ENCODE results near the gene OR1M1. TPM values are rescaled to one million over a fixed set of nuclear protein-coding genes. Genes with fewer than 3 reads are reported as not detected.

OR1M1 gene
- total RNA-seq (2022; extraction: Qiagen RNA extraction; ENCODE audit: low read depth) = not detected in 5 replicates

GRCh38 chr19:9086761-9087160 is at the start of gene OR1M1:
Gene OR1M1, plus strand, starts transcription at chr19:9087061. Its CDS starts 6,184 bp downstream, at chr19:9093245.

GRCh38 chr19:9107375-9107774 is 20.5 kb downstream of the OR1M1 start, which contains the start of gene OR7G2:
Gene OR7G2, minus strand, starts transcription at chr19:9107475. Its CDS starts 4,232 bp downstream, at chr19:9103243.

GRCh38 chr19:9115307-9115813 is 28.5 kb downstream of the OR1M1 start, which contains the start of gene OR7G1:
Gene OR7G1, minus strand, starts transcription at chr19:9115763. Its CDS starts 0 bp downstream, at chr19:9115763.

GRCh38 chr19:9126900-9127405 is 40.1 kb downstream of the OR1M1 start, which contains the start of gene OR7G3:
Gene OR7G3, minus strand, starts transcription at chr19:9126950. Its CDS starts 0 bp downstream, at chr19:9126950.

GRCh38 chr19:9140159-9140874 is 53.5 kb downstream of the OR1M1 start, which contains the start of gene ZNF317:
Gene ZNF317, plus strand, starts transcription at chr19:9140397. Its CDS starts 15,620 bp downstream, at chr19:9156017.

Other genes starting within 250 kb of the OR1M1 start
- under 0.01 to 0.09 TPM (median 0.06 TPM) in 4 of 5 replicates, not detected in the other for gene MUC16, start 76.7 kb upstream of the OR1M1 start, total RNA-seq (2022; extraction: Qiagen RNA extraction; ENCODE audit: low read depth)
- not detected in 5 replicates for gene OR7G2, start 20.4 kb downstream of the OR1M1 start, total RNA-seq (2022; extraction: Qiagen RNA extraction; ENCODE audit: low read depth)
- not detected in 5 replicates for gene OR7G1, start 28.7 kb downstream of the OR1M1 start, total RNA-seq (2022; extraction: Qiagen RNA extraction; ENCODE audit: low read depth)
- not detected in 5 replicates for gene OR7G3, start 39.9 kb downstream of the OR1M1 start, total RNA-seq (2022; extraction: Qiagen RNA extraction; ENCODE audit: low read depth)
- gene ZNF317, start 53.3 kb downstream of the OR1M1 start, total RNA-seq (2022; extraction: Qiagen RNA extraction; ENCODE audit: low read depth) = 16.4 to 20.9 TPM (median 18.9 TPM) in 5 replicates
- gene OR7D2, start 91.9 kb downstream of the OR1M1 start, total RNA-seq (2022; extraction: Qiagen RNA extraction; ENCODE audit: low read depth) = not detected in 5 replicates
- not detected in 5 replicates for gene OR7D4, start 132.5 kb downstream of the OR1M1 start, total RNA-seq (2022; extraction: Qiagen RNA extraction; ENCODE audit: low read depth)
- not detected in 5 replicates for gene OR7E24, start 163.9 kb downstream of the OR1M1 start, total RNA-seq (2022; extraction: Qiagen RNA extraction; ENCODE audit: low read depth)
- 1.1 to 2.0 TPM (median 1.4 TPM) in 5 replicates for gene ZNF699, start 222.8 kb downstream of the OR1M1 start, total RNA-seq (2022; extraction: Qiagen RNA extraction; ENCODE audit: low read depth)
- gene ZNF559, start 237.1 kb downstream of the OR1M1 start, total RNA-seq (2022; extraction: Qiagen RNA extraction; ENCODE audit: low read depth) = 4.8 to 7.3 TPM (median 5.8 TPM) in 5 replicates